ENCODE results near the gene MINDY3. TPM values are rescaled to one million over a fixed set of nuclear protein-coding genes. Genes with fewer than 3 reads are reported as not detected.

The MINDY3 gene
- total RNA-seq, 1 donor from 2014 or later = 23.9 TPM

DNA sequence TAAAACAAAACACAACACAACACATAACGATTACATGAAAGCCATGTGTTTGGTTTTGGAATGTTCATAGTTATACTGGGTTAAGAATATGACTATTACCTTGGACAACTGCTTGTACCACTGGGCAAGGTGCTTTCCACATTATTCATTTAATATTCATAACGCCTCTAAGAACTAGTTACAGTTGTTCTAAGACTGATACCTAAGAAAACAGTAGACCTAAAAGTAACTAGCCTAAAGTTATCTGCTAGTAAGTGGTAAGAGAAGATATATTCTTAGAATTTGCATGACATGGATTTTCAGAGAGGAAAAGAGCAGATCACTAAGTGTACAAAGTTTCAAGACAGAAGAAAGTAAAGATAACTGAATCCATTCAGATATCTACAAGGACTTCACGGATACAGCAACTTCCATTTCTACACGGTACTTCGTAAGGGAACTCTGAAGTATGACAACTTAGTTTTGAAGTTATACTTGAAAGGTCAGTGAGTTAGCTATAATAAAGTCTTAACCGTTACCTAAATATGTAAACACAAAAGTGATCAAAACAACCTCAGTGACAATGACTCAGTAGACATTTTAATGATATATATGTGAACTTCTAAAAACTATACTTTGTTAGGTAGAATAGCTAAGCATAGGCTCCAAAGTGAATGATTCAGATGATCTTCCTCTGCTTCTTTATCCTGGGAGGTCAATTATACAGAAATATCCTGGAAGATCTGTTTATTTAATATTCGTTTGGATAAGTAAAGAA lies 65.1 kb downstream of the MINDY3 start:
- no peak overlapping the region for H3K27ac Mint-ChIP-seq (ENCODE audit: unreplicated experiment)
- H3K36me3 Mint-ChIP-seq (ENCODE audit: low read depth) = peaks cover 6% of the 10 kb centered on the region
- TF ChIP-seq, protein P1, sequence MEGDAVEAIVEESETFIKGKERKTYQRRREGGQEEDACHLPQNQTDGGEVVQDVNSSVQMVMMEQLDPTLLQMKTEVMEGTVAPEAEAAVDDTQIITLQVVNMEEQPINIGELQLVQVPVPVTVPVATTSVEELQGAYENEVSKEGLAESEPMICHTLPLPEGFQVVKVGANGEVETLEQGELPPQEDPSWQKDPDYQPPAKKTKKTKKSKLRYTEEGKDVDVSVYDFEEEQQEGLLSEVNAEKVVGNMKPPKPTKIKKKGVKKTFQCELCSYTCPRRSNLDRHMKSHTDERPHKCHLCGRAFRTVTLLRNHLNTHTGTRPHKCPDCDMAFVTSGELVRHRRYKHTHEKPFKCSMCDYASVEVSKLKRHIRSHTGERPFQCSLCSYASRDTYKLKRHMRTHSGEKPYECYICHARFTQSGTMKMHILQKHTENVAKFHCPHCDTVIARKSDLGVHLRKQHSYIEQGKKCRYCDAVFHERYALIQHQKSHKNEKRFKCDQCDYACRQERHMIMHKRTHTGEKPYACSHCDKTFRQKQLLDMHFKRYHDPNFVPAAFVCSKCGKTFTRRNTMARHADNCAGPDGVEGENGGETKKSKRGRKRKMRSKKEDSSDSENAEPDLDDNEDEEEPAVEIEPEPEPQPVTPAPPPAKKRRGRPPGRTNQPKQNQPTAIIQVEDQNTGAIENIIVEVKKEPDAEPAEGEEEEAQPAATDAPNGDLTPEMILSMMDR (IDR thresholded peaks at IDR 0.05) = no peak
- no peak for DNase-seq (ENCODE audit: low spot score)
- H3K4me1 Mint-ChIP-seq (ENCODE audit: low read depth) = peaks cover 13% of the 10 kb centered on the region
- no peak overlapping the region for H3K4me3 Mint-ChIP-seq (ENCODE audit: unreplicated experiment)
- no peaks in the 10 kb centered on the region for H3K27me3 Mint-ChIP-seq (ENCODE audit: low read depth)
- H3K9me3 Mint-ChIP-seq (ENCODE audit: low read depth) = no peaks in the 10 kb centered on the region

DNA sequence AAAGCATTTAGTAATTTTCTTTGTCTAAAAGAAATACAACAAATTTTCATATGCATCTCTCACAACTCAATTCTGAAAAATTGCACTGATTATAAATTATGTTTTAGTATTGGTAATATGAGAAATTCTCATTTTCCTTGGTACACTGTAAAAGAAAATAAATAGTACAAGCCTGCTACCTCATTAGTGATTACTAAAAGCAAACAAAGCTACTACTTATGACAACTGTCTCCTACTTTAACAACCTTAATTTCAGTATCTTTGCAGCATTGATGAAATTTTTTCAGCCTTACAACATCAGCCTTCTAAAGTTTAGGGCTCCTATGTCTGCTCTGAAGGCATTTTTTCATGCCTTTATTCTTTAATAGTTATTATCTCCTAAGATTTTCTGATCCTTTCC lies 65.7 kb downstream of the MINDY3 start:
- H3K4me3 Mint-ChIP-seq (ENCODE audit: unreplicated experiment) = no peak overlapping the region
- no peak for DNase-seq (ENCODE audit: low spot score)
- H3K27me3 Mint-ChIP-seq (ENCODE audit: low read depth) = no peaks in the 10 kb centered on the region
- TF ChIP-seq, protein P1 (IDR thresholded peaks at IDR 0.05) = no peak
- H3K4me1 Mint-ChIP-seq (ENCODE audit: low read depth) = peaks cover 13% of the 10 kb centered on the region
- no peaks in the 10 kb centered on the region for H3K9me3 Mint-ChIP-seq (ENCODE audit: low read depth)
- H3K36me3 Mint-ChIP-seq (ENCODE audit: low read depth) = peaks cover 5% of the 10 kb centered on the region
- no peak overlapping the region for H3K27ac Mint-ChIP-seq (ENCODE audit: unreplicated experiment)

DNA sequence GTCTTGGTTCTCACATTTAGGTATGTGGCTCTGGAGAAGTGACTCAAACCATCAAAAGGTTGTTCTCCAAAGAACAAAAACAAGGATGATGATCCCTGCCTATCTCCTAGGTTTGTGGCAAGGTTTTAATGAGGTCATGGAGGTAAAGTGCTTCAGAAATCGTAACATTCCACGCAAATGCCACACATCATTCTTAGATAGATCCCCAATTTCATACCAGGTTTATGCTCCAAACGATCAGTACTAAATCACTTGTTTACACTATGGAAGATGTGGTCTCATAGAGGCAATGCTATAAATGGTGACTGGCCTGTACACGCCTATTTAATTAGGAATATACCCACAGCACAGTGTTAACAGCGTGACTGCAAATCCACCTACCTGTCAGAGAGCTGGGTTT lies 66.6 kb downstream of the MINDY3 start:
- H3K27ac Mint-ChIP-seq (ENCODE audit: unreplicated experiment) = no peak overlapping the region

DNA sequence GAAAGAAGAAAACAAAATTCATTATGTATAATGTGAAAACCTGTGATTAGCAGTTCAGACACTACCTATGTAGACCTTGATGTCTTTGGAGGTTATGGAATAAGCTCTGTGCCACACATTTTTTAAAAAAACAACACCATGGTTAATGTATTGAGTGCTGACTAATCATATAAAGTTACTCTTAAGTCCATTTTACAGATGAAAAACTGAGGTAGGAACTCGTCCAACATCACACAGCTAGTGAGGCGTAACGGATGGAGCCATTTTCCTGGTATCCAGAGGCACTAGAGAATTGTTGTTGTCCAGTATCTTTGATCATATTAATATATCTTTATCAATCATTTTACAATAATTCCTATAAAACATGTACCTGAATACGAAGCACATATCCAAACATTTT lies 67.5 kb downstream of the MINDY3 start:
- Mint-ChIP-seq H3K4me3 (ENCODE audit: unreplicated experiment) (no peak overlapping the region), H3K9me3 (ENCODE audit: low read depth) (no peaks in the 10 kb centered on the region), H3K27me3 (ENCODE audit: low read depth) (no peaks in the 10 kb centered on the region), H3K4me1 (ENCODE audit: low read depth) (peaks cover 13% of the 10 kb centered on the region), H3K36me3 (ENCODE audit: low read depth) (peaks cover 9% of the 10 kb centered on the region), H3K27ac (ENCODE audit: unreplicated experiment) (no peak overlapping the region)
- DNase-seq (ENCODE audit: low spot score) = no peak
- TF ChIP-seq, protein P1 (IDR thresholded peaks at IDR 0.05) = no peak

More for the DNA sequence above, 66.6 kb downstream of the MINDY3 start:
- Mint-ChIP-seq H3K9me3 (ENCODE audit: low read depth) (no peaks in the 10 kb centered on the region), H3K36me3 (ENCODE audit: low read depth) (peaks cover 9% of the 10 kb centered on the region), H3K4me1 (ENCODE audit: low read depth) (peaks cover 13% of the 10 kb centered on the region), H3K4me3 (ENCODE audit: unreplicated experiment) (no peak overlapping the region), H3K27me3 (ENCODE audit: low read depth) (no peaks in the 10 kb centered on the region)
- TF ChIP-seq, protein P1 (IDR thresholded peaks at IDR 0.05) = no peak
- no peak for DNase-seq (ENCODE audit: low spot score)

DNA sequence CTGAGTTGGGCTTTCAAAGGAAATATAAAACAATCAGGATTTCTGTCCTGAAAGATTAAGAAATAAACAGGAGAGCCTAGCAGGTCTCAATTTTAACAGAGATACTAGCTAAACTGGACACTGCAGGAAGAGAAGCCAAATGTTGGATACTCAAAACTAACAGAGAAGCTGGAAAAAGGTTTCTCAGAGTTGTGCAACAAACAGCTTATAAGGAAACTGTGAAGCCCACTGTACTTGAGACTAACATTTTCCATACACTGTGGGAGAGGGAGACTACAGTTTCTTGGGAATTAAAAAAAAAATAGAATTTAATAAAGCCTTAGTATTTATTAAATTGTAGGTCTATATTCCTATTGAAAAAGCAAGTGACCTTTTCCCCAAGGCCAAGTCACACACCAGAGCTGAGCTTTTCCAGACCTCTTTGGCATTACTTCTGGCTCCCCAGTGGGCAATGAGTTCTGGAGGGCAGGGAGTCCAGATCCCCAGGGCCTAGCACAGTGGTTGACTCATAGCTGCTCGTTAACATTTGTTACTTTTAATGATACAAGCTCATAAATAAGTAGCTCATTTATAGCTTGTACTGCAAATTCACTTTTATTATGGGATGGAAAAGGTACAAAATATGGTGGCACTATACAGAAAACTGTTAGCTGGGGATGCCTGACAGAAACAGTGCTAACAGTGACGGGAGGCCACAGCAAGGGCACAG lies 68.3 kb downstream of the MINDY3 start:
- Mint-ChIP-seq H3K27ac (ENCODE audit: unreplicated experiment) (no peak overlapping the region), H3K9me3 (ENCODE audit: low read depth) (no peaks in the 10 kb centered on the region), H3K27me3 (ENCODE audit: low read depth) (no peaks in the 10 kb centered on the region), H3K4me3 (ENCODE audit: unreplicated experiment) (no peak overlapping the region), H3K36me3 (ENCODE audit: low read depth) (peaks cover 15% of the 10 kb centered on the region), H3K4me1 (ENCODE audit: low read depth) (peaks cover 13% of the 10 kb centered on the region)
- TF ChIP-seq, protein P1 (IDR thresholded peaks at IDR 0.05) = no peak
- no peak for DNase-seq (ENCODE audit: low spot score)

Data from chondrocyte (in vitro differentiated cells).